HG02885 (cell line): ENCODE results near the gene TIGD4.
"Not testable (repeated sequence)": the region's sequence is repeated elsewhere in the genome, so short reads cannot be mapped to it uniquely, and the experiment has no call there.

Experiments used
- ATAC-seq: cut with Tn5 transposase; IDR thresholded peaks from one replicate; pipeline ENCODE4 v1.9.1; 2021; ENCODE audit warnings: mild to moderate bottlenecking; ENCODE audit not compliant: unreplicated experiment, poor library complexity

Gene TIGD4

DNA sequence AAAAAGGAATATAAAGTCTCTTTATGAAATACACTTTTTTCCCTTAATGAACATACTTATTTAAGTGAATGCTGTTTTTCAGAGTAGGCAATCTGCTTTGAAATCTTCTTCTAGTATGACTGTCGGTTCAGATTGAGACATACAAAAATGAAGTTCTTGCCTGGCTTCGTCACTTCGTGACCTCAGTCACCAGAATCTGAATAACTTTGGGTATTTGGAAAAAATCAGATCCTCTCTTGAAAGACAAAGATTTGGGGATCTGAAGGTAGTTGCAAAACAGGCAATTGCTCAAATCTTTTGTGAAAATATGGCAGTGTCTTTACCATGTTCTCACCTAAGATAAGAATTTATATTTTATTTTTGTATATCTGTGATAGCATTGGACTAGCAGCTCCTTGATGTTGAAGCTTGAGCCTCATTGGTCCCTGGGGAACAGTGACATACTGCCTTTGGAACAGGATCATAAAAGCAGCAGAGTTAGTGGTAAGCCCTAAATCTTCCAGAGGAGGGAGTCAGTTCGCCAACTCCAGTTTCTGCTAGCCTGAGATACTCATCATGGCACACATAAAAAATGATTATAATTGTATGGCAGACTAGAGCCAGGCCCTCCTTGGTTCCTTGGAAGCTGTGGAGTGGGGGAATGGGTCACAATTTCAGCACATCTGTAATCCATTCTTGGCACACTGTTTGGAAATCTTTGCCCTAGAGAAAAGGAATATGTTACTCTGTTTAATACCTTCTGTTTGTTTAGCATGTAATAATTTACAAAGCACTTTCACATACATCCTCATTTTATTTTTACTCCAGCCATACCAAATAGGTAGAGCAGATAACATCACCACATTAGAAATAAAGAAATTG, 5.2 kb upstream of the TIGD4 start:
- ATAC-seq = no peak

DNA sequence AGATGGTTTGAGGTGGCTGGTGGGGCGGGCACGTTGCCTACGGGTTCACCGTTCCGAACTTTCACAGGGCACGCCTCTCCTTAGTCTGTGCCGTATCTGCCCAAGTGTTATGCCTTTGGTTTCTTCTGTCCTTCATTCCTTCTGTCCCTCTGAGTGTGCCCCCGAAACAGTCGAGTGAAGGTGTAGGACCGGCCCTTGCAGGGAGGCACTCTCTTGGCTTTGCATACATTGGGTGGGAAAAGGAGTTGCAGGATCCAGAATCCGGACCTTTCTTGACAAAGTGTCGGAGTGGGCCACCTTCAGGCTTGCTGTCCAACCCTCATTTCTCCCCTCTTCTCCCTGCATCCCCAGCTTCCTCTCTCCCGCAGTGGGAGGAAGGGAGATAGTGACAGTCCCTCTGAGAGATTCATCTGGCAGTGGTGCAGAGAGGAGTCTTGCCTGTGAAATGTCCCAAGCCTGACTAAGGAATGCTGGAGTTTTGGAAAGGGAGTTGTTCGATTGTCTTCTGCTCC, 793 bp upstream of the TIGD4 start:
- no peak for ATAC-seq

DNA sequence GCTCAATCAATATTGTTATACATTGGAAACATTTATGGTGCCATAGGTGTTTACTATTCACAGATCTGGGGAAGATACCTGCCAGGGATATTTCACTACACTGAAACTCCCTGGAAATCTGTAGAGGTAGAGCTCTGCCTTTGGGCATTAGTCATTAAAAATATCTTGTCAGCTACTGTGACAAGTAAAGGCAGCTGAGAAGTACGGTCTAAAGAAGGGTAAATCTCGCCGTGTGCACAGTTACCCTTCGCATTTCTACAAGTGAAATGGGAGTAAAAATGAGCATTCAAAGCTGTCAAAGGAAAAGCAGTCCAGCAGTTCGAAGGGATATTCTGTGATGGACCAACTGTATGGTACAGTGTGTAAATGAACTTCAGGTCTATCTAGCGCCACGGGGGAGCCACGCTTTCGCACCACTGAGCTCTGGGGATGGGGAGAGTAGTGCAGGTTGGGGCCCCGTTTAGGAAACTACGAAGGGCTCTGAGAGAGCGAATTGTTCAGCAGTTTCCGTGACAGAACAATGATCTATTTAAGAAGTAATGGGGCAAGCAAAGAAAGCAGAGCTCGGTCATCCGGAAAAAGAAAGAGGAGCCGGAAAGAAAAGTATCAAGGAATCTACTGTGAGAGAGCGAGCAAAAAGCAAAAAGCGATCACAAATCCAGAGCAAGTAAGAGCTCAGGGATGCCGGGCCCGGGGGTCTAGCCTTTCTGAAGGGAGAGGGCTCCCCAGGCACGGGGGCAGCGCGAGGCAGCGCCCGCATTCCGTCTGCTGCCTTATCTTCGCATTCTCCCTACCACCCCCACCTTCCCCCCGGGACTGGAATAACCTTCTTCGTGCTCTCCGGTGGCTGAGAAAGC, 646 bp downstream of the TIGD4 start:
- ATAC-seq = peak; percentile 24

DNA sequence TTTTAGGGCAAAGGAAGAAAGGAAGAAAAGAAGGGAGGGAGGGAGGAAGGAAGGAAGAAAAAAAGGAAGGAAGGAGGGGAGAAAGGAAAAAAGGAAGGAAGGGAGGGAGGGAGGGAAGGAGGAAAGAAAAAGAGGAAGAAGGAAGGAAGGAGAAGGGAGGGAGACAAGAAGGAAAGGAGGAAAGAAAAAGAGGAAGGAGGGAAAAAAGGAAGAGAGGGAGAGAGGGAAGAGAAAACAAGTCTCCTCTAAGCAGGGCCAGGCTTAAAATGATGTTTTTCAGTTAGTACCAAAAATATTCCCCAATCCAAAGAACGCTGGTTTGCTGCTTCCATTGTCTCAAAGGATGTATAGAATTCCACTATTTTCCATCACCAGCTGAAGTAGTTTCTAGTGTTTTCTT, 2.0 kb downstream of the TIGD4 start:
- no peak for ATAC-seq

- ATAC-seq = no peak
These were observed 3.2 kb downstream of the TIGD4 start for GRCh38 chr4:152776352-152776751.

GRCh38 chr4:152773953-152774352, 5.6 kb downstream of the TIGD4 start:
- no peak for ATAC-seq

DNA sequence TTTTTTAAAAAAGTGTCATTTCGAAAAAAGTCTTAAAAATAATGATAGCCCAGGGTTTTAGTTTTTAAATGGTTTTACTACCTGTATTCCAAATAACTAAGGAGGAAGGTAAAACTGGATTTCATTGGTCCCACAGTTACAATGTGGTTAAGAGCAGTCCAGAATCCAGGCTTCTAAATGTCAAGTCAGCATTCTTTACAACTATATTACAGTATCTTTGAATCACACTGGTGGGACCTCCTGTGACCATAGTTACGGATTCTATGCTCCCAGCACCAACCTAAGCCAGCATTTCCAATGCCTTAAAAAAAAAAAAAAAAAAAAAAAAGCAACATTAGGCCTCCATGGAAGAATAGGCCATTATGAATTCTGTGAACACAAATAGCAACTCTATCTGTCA, 6.2 kb downstream of the TIGD4 start:
- no peak for ATAC-seq

GRCh38 chr4:152771741-152772533, 7.6 kb downstream of the TIGD4 start:
- peak; percentile 94 for ATAC-seq

GRCh38 chr4:152765069-152765737, 14.3 kb downstream of the TIGD4 start:
- ATAC-seq = not testable (repeated sequence)

DNA sequence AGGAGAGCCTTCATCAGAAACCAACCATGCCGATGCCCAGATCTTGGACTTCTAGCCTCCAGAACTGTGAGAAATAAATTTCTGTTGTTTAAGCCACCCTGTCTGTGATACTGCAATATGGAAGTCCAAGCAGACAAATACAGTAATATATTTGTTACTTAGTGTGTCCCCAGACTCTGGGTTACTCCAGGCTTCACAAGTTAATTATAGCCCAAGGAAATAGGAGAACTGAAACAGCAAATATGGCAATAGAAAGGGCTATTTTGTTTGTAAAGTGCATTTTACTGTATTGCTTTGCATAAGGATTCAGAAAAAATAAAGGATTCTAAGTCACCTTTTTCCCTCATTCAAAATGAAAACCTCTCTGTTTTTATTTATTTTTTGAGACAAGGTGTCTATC, 15.7 kb downstream of the TIGD4 start:
- ATAC-seq = no peak

GRCh38 chr4:152748619-152749018, 30.9 kb downstream of the TIGD4 start:
- no peak for ATAC-seq

DNA sequence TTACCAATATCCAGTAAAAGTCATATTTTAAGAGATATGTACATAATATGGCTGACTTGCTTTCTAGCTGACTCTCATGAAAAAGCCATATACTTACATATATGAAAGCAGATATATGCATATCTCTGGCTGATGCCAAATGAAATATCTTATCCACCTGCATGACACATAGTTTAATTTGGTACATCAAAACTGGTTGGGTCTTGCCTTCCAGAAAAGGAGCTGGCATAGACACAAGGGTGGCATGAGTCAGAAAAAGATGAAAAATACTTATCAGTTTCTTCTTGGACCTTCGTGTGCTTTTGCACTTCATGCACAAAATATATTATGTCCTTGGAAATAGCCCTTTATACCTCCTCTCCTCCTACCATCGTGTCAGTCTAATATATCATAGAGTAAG, 32.1 kb downstream of the TIGD4 start:
- no peak for ATAC-seq

DNA sequence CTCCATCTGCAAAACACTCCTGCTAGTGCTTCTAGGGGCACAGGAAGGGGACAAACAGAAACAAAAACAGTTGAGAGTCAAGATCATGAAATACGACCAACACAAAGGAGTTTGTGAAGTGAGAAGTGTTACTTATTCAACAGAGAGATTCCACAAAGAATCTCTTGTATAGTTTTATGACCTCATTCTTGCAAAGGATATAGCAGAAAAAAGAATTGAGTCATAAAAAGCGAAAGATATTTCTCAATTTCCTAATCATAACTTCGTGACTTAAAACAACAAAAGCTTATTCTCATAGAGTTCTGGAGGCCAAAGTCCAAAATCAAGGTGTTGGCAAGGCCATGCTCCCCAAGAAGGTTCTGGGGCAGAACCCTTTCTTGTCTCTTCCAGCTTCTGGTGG, 40.7 kb downstream of the TIGD4 start:
- no peak for ATAC-seq

DNA sequence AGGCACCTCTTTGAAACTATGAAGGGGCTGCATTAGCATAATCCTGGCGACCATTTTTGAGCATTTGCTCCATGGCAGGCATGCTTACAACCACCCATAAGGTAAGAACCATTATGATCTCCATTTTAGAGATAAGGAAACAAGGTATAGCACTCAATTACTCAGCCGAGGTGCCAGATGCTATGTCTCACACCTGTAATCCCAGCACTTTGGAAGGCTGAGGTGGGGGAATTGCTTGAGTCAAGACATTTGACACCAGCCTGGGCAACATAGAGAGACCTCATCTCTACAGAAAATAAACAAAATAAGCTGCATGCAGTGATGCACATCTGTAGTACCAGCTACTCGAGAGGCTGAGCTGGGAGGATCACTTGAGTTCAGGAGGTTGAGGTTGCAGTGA, 43.6 kb downstream of the TIGD4 start:
- ATAC-seq = no peak

DNA sequence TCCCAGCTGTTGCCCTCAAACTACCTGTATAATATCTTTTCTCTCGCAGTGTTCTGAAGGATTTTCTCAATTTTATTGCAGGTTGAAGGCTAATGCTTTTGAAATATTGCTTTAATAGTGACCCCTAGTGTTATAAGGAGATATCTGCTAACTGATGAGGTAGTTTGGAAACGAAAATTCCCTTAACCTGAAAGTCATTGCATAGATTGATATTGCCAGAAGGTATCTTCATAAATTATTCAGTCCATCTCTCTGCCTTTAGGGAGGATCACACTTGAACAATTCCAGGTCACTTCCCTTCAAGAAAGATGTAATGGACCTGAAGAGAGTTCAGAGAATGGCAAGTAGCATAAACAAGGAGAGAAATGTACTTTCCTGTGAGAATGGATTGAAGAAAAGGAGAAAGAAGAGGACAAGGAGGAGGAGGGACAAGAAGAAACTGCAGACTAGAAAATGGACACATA, 44.1 kb downstream of the TIGD4 start:
- ATAC-seq = no peak

DNA sequence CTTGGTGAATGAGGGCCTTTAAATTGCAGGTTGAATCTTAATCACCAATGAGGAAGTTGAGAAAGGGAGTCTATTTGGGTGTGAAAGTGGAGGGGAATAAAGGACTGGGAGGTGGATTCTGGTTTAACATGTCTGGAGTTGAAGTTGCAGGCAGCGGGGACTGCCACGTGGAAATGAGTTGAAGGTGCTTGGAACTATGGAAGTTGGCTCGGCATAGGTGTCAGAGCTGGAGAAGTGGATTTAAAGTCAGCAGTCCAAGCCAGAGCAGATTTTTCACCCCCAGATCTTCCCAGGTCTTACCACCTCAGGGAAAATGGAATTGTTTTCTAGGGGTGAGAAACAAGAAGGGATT, 44.9 kb downstream of the TIGD4 start:
- no peak for ATAC-seq

- ATAC-seq = no peak
These were observed 45.4 kb downstream of the TIGD4 start for GRCh38 chr4:152734015-152734698.

DNA sequence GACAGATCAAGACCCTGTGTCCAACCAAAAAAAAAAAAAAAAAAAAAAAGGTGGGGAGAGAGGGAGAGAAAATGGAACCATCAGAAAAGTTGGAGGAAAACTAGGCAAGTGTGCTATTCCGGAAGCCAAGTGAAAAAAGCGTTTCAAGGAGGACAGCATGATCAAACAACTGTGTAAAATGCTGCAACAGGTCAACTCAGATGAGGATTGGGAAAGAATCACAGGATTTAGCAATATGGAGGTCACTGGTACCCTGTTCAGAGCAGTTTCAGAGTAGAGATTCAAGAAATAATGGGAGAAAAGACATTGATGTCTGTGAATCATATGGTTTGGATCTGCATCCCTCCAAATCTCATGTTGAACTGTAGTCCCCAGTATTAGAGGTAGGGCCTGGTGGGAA, 47.5 kb downstream of the TIGD4 start:
- ATAC-seq = no peak

GRCh38 chr4:152729466-152729865, 50.1 kb downstream of the TIGD4 start:
- ATAC-seq = no peak
